Hepatocyte (in vitro differentiated cells): ENCODE results near the gene NUDC. TPM values are rescaled to one million over a fixed set of nuclear protein-coding genes. Genes with fewer than 3 reads are reported as not detected.
"Not testable (repeated sequence)": the region's sequence is repeated elsewhere in the genome, so short reads cannot be mapped to it uniquely, and the experiment has no call there.

Experiments used
- DNase-seq: peaks from one replicate; pipeline ENCODE4 v3.0.0-alpha.2; 2016; ENCODE audit warnings: low spot score
- H2AFZ ChIP-seq: fragments of 200-600 bp; sonication (generic); 2 replicates; pipeline ENCODE4 v1.6.0; 2016; ENCODE audit warnings: antibody characterized with exemption, mild to moderate bottlenecking
- H3K27ac ChIP-seq: fragments of 200-600 bp; sonication (generic); 2 replicates; pipeline ENCODE4 v1.5.1; 2016; ENCODE audit warnings: mild to moderate bottlenecking
- H3K27me3 ChIP-seq: fragments of 200-600 bp; sonication (generic); 2 replicates; pipeline ENCODE4 v1.6.1; 2016
- H3K36me3 ChIP-seq: fragments of 200-600 bp; sonication (generic); replicated peaks from 2 replicates; pipeline ENCODE4 v1.5.1; 2016; ENCODE audit warnings: low read depth; ENCODE audit not compliant: insufficient read depth
- H3K4me1 ChIP-seq: fragments of 200-600 bp; sonication (generic); 2 replicates; pipeline ENCODE4 v1.5.1; 2016; ENCODE audit warnings: mild to moderate bottlenecking, moderate library complexity; ENCODE audit not compliant: insufficient read depth
- H3K4me2 ChIP-seq: fragments of 200-600 bp; sonication (generic); 2 replicates; pipeline ENCODE4 v1.6.0; 2016
- H3K4me3 ChIP-seq: fragments of 200-600 bp; sonication (generic); 2 replicates; pipeline ENCODE4 v1.5.1; 2016; ENCODE audit warnings: mild to moderate bottlenecking
- H3K79me2 ChIP-seq: fragments of 200-600 bp; sonication (generic); 2 replicates; pipeline ENCODE4 v1.6.0; 2017; ENCODE audit warnings: mild to moderate bottlenecking
- H3K9me2 ChIP-seq: fragments of 200-600 bp; sonication (generic); replicated peaks from 2 replicates; pipeline ENCODE4 v1.6.0; 2017; ENCODE audit warnings: mild to moderate bottlenecking; ENCODE audit not compliant: insufficient read depth
- H3K9me3 ChIP-seq: fragments of 200-600 bp; sonication (generic); 2 replicates; pipeline ENCODE4 v1.5.1; 2016; ENCODE audit warnings: low read depth, mild to moderate bottlenecking
- H4K20me1 ChIP-seq: fragments of 200-600 bp; sonication (generic); 2 replicates; pipeline ENCODE4 v1.6.0; 2016; ENCODE audit warnings: mild to moderate bottlenecking; ENCODE audit not compliant: insufficient read depth, poor library complexity, severe bottlenecking
- EZH2 ChIP-seq: fragments of 200-600 bp; sonication (generic); IDR thresholded peaks from 2 replicates; pipeline ENCODE4 v1.6.1; 2016; ENCODE audit warnings: antibody characterized with exemption, mild to moderate bottlenecking, borderline replicate concordance
- EZH2phosphoT487 ChIP-seq: fragments of 200-600 bp; sonication (generic); IDR thresholded peaks from one replicate; pipeline ENCODE4 v1.6.1; 2018; ENCODE audit warnings: antibody characterized with exemption, mild to moderate bottlenecking, low read depth, moderate library complexity; ENCODE audit not compliant: unreplicated experiment, severe bottlenecking
- WGBS: methylation state at CpG from one replicate; pipeline ENCODE4 v1.1.6; 2016; ENCODE audit warnings: low lambda C conversion rate; ENCODE audit errors: missing lambda C conversion rate; 5-methylcytosine and 5-hydroxymethylcytosine counted together
- polyA plus RNA-seq: library from polyadenylated mRNA; unstranded; fragments of >200 nt; fragmentation: Nextera tagmentation; extraction: Ambion mirVana; gene quantifications from 2 replicates; pipeline ENCODE4 v1.2.1, GENCODE V29; 2016
- total RNA-seq: library from RNA; depleted of rRNA; stranded (reverse); fragments of >200 nt; gene quantifications from 2 replicates; pipeline ENCODE4 v1.2.3, GENCODE V29; 2014
- TF ChIP-seq, protein P1 (sequence below): fragments of 200-600 bp; sonication (generic); IDR thresholded peaks from 2 replicates; pipeline ENCODE4 v1.5.1; 2016; ENCODE audit warnings: antibody characterized with exemption, mild to moderate bottlenecking; ENCODE audit not compliant: poor library complexity

NUDC gene
- total RNA-seq (29.5 and 34.4 TPM in 2 replicates), polyA plus RNA-seq (125 and 127 TPM in 2 replicates)

DNA sequence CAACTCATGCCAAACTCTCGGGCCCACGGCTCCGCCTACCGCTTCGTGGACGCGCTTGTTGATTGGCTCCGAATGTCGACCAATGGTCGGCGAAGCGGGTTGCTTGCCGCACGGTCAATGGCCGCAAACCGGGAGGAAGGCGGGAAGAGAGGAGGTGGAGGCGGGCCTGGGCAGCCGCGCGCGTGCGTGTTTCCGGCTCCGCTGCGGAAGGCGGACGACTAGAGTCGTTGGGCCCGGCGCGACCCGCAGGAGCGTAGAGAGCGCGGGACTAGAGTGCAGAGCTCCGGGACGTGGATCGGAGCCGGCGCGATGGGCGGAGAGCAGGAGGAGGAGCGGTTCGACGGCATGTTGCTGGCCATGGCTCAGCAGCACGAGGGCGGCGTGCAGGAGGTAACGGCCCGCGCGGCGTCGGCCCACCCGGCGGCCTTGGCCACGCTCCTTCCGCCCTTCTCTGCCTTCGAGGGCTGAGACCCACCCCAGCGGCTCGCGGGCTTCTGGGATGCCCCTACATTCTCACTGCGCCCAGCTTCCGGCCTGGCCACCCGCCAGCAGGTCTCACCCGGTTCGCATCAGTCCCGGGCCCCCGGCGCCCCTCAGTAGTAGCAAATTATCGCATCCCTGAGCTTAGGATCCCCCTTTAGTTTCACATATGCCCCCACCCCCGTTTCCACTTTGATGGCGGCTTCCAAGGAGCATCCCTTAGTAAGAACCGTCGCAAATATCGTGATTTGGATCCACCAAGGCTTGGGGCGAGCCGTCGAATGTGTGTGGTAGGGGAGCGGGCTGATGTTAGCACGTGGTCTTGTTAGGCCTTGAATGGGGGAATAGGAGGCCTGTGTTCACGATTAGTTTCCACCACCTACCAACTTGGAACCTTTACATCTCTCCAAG is at the start of gene NUDC:
TSS of gene NUDC (plus strand) at position 204 of the 891 bp plus-strand sequence. CDS start at position 310, 106 bp downstream.
- WGBS = 3% methylated on average over 72 of the region's 83 CpGs
- no peaks in the 10 kb centered on the region for H3K9me3 ChIP-seq

DNA sequence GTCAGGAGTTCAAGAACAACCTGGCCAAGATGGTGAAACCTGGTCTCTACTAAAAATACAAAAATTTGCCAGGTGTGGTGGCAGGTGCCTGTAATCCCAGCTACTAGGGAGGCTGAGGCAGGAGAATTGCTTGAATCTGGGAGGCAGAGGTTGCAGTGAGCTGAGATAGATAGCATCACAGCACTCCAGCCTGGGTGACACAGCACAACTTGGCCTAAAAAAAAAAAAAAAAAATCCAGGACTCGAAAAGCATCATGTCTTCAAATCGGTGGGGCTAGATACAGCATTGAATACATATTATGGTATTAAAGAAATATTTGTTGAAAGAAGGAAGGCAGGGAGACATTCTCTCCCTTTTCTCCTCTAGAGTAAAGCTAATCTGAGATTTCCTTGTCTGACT is 48.4 kb upstream of the NUDC start:
- not testable (repeated sequence) for H3K79me2 ChIP-seq, H3K27ac ChIP-seq, H2AFZ ChIP-seq, H3K4me2 ChIP-seq, DNase-seq, H3K9me3 ChIP-seq, H3K4me3 ChIP-seq, H3K36me3 ChIP-seq, H3K9me2 ChIP-seq, H4K20me1 ChIP-seq, H3K4me1 ChIP-seq, H3K27me3 ChIP-seq
- 95% methylated on average over 2 of the region's 2 CpGs for WGBS

More for the DNA sequence above, at the start of gene NUDC:
- H2AFZ ChIP-seq = peak within 1 kb of the TSS; percentile 26
- peak within 1 kb of the TSS; percentile 72 for H3K27ac ChIP-seq
- no peaks in the 10 kb centered on the region for H3K9me2 ChIP-seq
- H3K4me3 ChIP-seq = peak within 1 kb of the TSS; percentile 21
- no peaks in the 10 kb centered on the region for H4K20me1 ChIP-seq
- peaks cover 7% of the 10 kb centered on the region for H3K4me1 ChIP-seq
- H3K79me2 ChIP-seq = peaks cover 46% of the 10 kb centered on the region
- H3K36me3 ChIP-seq = no peaks in the 10 kb centered on the region
- H3K27me3 ChIP-seq = no peaks in the 10 kb centered on the region
- TF ChIP-seq EZH2 (no peak), EZH2phosphoT487 (no peak)
- TF ChIP-seq, protein P1, sequence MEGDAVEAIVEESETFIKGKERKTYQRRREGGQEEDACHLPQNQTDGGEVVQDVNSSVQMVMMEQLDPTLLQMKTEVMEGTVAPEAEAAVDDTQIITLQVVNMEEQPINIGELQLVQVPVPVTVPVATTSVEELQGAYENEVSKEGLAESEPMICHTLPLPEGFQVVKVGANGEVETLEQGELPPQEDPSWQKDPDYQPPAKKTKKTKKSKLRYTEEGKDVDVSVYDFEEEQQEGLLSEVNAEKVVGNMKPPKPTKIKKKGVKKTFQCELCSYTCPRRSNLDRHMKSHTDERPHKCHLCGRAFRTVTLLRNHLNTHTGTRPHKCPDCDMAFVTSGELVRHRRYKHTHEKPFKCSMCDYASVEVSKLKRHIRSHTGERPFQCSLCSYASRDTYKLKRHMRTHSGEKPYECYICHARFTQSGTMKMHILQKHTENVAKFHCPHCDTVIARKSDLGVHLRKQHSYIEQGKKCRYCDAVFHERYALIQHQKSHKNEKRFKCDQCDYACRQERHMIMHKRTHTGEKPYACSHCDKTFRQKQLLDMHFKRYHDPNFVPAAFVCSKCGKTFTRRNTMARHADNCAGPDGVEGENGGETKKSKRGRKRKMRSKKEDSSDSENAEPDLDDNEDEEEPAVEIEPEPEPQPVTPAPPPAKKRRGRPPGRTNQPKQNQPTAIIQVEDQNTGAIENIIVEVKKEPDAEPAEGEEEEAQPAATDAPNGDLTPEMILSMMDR = no peak
- DNase-seq = peak; percentile 98
- peak within 1 kb of the TSS; percentile 84 for H3K4me2 ChIP-seq

DNA sequence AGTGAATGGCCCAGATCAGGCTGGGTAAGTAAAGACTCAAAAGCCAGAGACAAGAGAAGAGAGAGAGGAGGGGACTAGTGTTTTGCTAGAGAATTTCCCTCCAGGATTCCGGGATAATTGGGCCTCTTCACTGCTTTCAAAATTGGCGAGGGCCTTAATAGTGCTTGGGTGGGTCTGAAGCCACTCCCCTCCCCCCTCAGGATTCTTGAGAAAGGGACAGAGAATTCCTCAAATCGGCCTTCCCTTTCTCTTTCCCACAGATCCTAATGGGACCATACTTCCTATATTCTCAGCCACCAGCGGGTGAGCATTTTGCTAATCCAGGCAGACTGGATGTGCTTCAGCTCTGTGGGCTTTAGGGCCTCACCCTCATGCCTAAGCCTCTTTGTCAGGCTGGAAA is 46.6 kb upstream of the NUDC start:
- no peak overlapping the region for H3K27ac ChIP-seq
- WGBS = 77% methylated on average over 4 of the region's 4 CpGs
- no peaks in the 10 kb centered on the region for H3K27me3 ChIP-seq
- no peaks in the 10 kb centered on the region for H3K9me3 ChIP-seq
- no peaks in the 10 kb centered on the region for H3K9me2 ChIP-seq
- H3K4me1 ChIP-seq = no peaks in the 10 kb centered on the region
- no peak overlapping the region for H3K4me2 ChIP-seq
- H3K36me3 ChIP-seq = no peaks in the 10 kb centered on the region
- no peak overlapping the region for H2AFZ ChIP-seq
- H3K4me3 ChIP-seq = no peak overlapping the region
- no peaks in the 10 kb centered on the region for H4K20me1 ChIP-seq
- no peak for TF ChIP-seq EZH2
- TF ChIP-seq EZH2phosphoT487 = no peak
- TF ChIP-seq, protein P1 = no peak
- DNase-seq = no peak
- no peaks in the 10 kb centered on the region for H3K79me2 ChIP-seq

DNA sequence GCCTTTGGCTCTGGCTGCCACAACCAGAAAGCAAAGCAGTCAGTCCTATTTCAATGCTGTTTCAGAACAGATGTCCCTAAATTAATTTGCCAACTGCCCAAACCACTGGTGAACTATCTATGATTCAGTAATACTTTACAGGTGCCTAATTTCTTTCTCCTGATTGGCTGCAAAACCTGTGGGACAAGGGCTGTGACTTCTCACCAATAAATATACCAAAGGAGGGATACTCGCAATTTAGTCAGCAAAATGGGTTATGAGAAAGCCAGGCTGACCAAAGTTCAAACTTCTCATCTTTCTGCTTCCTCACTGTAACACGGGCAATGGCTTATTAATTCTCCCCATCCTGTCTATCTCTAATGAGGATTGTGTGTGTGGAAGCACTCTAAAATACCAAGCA is 44.2 kb upstream of the NUDC start:
- WGBS = 82% methylated on average over 2 of the region's 2 CpGs
- Histone ChIP-seq H3K36me3 (peaks cover 3% of the 10 kb centered on the region), H3K9me2 (no peaks in the 10 kb centered on the region), H3K4me3 (no peak overlapping the region), H4K20me1 (no peaks in the 10 kb centered on the region), H3K79me2 (no peaks in the 10 kb centered on the region), H3K27ac (no peak overlapping the region), H3K27me3 (no peaks in the 10 kb centered on the region), H2AFZ (no peak overlapping the region), H3K9me3 (no peaks in the 10 kb centered on the region), H3K4me2 (no peak overlapping the region), H3K4me1 (no peaks in the 10 kb centered on the region)
- DNase-seq = no peak
- TF ChIP-seq EZH2phosphoT487 (no peak), EZH2 (no peak)
- TF ChIP-seq, protein P1 = no peak
